ENCODE data around the gene PIGK. TPM values are rescaled to one million over a fixed set of nuclear protein-coding genes. Genes with fewer than 3 reads are reported as not detected.

Gene PIGK
- total and polyA plus RNA-seq, 2 donors (not counting 3 experiments of a cell fraction or from before 2014, with no cell fraction given): 12.3 to 32.3 TPM

DNA sequence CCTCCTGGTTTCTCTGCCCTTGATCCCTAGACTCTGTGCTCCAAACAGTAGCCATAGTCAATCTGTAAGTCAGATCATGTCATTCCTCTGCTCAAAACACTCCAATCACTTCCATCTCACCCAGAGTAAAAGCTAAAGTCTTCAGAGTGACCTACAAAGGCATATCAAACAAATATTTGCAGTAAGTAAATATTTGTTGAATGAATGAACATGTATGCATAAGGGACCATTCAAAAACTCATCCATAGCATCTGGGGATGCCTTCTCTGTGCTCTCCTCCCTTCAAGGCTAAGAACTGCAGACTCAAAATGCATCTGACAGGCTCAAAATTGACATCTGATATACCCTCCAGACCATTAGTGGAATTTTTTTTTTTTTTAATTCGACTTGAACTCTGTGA is 44.5 kb upstream of the PIGK start:
- BruUV-seq (replicated peaks): no TSS peak
- ChIA-PET CTCF (no interaction called here), POLR2A (no interaction called here)
- Histone ChIP-seq H3K36me3 (ENCODE audit: control insufficient read depth in 2 of 2, extremely low read depth in 1 of 2, insufficient read depth in 2 of 2, low read length in 2 of 2) (no peaks in the 10 kb centered on the region), H3K27ac (ENCODE audit: insufficient read depth, low read depth, low read length) (no peak overlapping the region), H3K4me2 (ENCODE audit: insufficient read depth, low read length) (no peak overlapping the region), H2AFZ (ENCODE audit: low read depth, low read length) (no peak overlapping the region), H3K9ac (replicated peaks; ENCODE audit: extremely low read depth, insufficient read depth, low read length) (no peak overlapping the region), H3K9me1 (replicated peaks; ENCODE audit: control insufficient read depth, extremely low read depth, insufficient read depth, low read length) (no peaks in the 10 kb centered on the region), H3K79me2 (ENCODE audit: control insufficient read depth, insufficient read depth, low read length) (no peaks in the 10 kb centered on the region), H3K4me1 (ENCODE audit: control insufficient read depth, extremely low read depth, insufficient read depth, low read length) (no peaks in the 10 kb centered on the region), H3K9me3 (replicated peaks; ENCODE audit: control insufficient read depth, insufficient read depth, low read length) (no peaks in the 10 kb centered on the region), H3K4me3 (replicated peaks in 1 of 3; ENCODE audit: insufficient read depth in 1 of 3, low read depth in 1 of 3, low read length in 3 of 3) (no peak overlapping the region), H3K27me3 (ENCODE audit: control insufficient read depth in 2 of 2, insufficient read depth in 2 of 2, low read length in 2 of 2) (peaks cover 5% of the 10 kb centered on the region in 2 experiments), H4K20me1 (replicated peaks; ENCODE audit: control insufficient read depth, extremely low read depth, insufficient read depth, low read length) (no peaks in the 10 kb centered on the region)
- intact Hi-C loops (cut with micrococcal nuclease) (no loop called here), dilution Hi-C loops (cut with MboI; ENCODE audit: extremely low pct_ligation_motif_present, low sequenced_read_pairs) (no loop called here)
- no peak for DNase-seq (ENCODE audit: low read depth, low spot score)
- TF ChIP-seq MYC (IDR thresholded peaks at IDR 0.05; ENCODE audit: low read depth, low read length): no peak
- no peak for TF ChIP-seq FOS (IDR thresholded peaks at IDR 0.05; ENCODE audit: borderline replicate concordance, insufficient read depth, low read length)
- TF ChIP-seq POLR2AphosphoS5 (IDR thresholded peaks at IDR 0.05; ENCODE audit: insufficient read depth, low read depth, low read length): no peak
- no peak for TF ChIP-seq JUN (IDR thresholded peaks at IDR 0.05; ENCODE audit: borderline replicate concordance, insufficient read depth, insufficient read length, low read depth)
- TF ChIP-seq, protein P1, sequence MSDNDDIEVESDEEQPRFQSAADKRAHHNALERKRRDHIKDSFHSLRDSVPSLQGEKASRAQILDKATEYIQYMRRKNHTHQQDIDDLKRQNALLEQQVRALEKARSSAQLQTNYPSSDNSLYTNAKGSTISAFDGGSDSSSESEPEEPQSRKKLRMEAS (IDR thresholded peaks at IDR 0.05; ENCODE audit: insufficient read depth, insufficient read length): no peak
- TF ChIP-seq EZH2 (IDR thresholded peaks at IDR 0.05; ENCODE audit: borderline replicate concordance, low read depth, low read length, severe bottlenecking): no peak
- no peak for TF ChIP-seq GATA2 (IDR thresholded peaks at IDR 0.05; ENCODE audit: insufficient read depth, insufficient read length, low read depth, low read length)
- no peak for TF ChIP-seq CTCF (IDR thresholded peaks at IDR 0.05; ENCODE audit: extremely low read depth in 1 of 2, insufficient read depth in 1 of 2, low read depth in 1 of 2, low read length in 2 of 2)
- TF ChIP-seq POLR2A (IDR thresholded peaks at IDR 0.05; ENCODE audit: low read depth, low read length): no peak
- no peak for FAIRE-seq

Data from endothelial cell of umbilical vein (primary cell).